Stomach (tissue), 4 donors: ENCODE measurements around the gene COMTD1.

Experiments
- CTCF ChIP-seq, 7 experiments: fragments of 450-650 bp in 4 of 7; fragments of 200-600 bp in 3 of 7; sonication (generic) in 3 of 7; IDR thresholded peaks; one replicate each; pipeline ENCODE4 v1.5.1; 2016 to 2019; ENCODE audit warnings: antibody characterized with exemption in 7 of 7, control low read depth in 2 of 7, mild to moderate bottlenecking in 1 of 7
- POLR2A ChIP-seq, 4 donors: fragments of 450-650 bp; IDR thresholded peaks; one replicate each; pipeline ENCODE4 v1.6.1; 2016; ENCODE audit warnings: antibody characterized with exemption in 4 of 4, control low read depth in 2 of 4, mild to moderate bottlenecking in 1 of 4, moderate library complexity in 1 of 4

GRCh38 chr10:75201793-75202307 is 33.9 kb downstream of the COMTD1 start:
- no peak for TF ChIP-seq CTCF (IDR thresholded peaks at IDR 0.05)
- TF ChIP-seq POLR2A (IDR thresholded peaks at IDR 0.05): no peak
